HG03097 (cell line): Measurements from ENCODE around the gene LIPC.

Source experiments
- ATAC-seq: cut with Tn5 transposase; IDR thresholded peaks from one replicate; pipeline ENCODE4 v1.9.1; 2021; ENCODE audit not compliant: unreplicated experiment, low FRiP score

LIPC gene

GRCh38 chr15:58549013-58549784 is 117.4 kb downstream of the LIPC start:
- ATAC-seq, result no peak

- ATAC-seq, result no peak
These were observed 117.9 kb downstream of the LIPC start for GRCh38 chr15:58549785-58550074.

- ATAC-seq, result no peak
These were observed 119.4 kb downstream of the LIPC start for GRCh38 chr15:58551084-58551763.

GRCh38 chr15:58551764-58552504 is 120.1 kb downstream of the LIPC start:
- ATAC-seq, result no peak

GRCh38 chr15:58552505-58553364 is 120.9 kb downstream of the LIPC start:
- no peak for ATAC-seq

GRCh38 chr15:58553365-58553918 is 121.7 kb downstream of the LIPC start:
- no peak for ATAC-seq

GRCh38 chr15:58554758-58555157 is 123.0 kb downstream of the LIPC start:
- no peak for ATAC-seq

- ATAC-seq, result no peak
These were observed 123.6 kb downstream of the LIPC start for GRCh38 chr15:58555162-58556027.

- no peak for ATAC-seq
These were observed 124.2 kb downstream of the LIPC start for GRCh38 chr15:58556028-58556361.

- ATAC-seq, result no peak
These were observed 124.8 kb downstream of the LIPC start for GRCh38 chr15:58556541-58556940.

- no peak for ATAC-seq
These were observed 127.0 kb downstream of the LIPC start for GRCh38 chr15:58558777-58559176.

GRCh38 chr15:58559904-58560588 is 128.3 kb downstream of the LIPC start:
- ATAC-seq, result no peak

- ATAC-seq, result no peak
These were observed 129.5 kb downstream of the LIPC start for GRCh38 chr15:58561321-58561720.

- ATAC-seq, result no peak
These were observed 130.3 kb downstream of the LIPC start for GRCh38 chr15:58562135-58562534.

GRCh38 chr15:58564981-58565380 is 133.2 kb downstream of the LIPC start:
- no peak for ATAC-seq

GRCh38 chr15:58565619-58566018 is 133.8 kb downstream of the LIPC start:
- no peak for ATAC-seq

- ATAC-seq, result no peak
These were observed 134.2 kb downstream of the LIPC start for GRCh38 chr15:58566029-58566428.

GRCh38 chr15:58568157-58568571 is 136.4 kb downstream of the LIPC start:
- ATAC-seq, result no peak

- no peak for ATAC-seq
These were observed 137.7 kb downstream of the LIPC start for GRCh38 chr15:58569455-58569854.
